Endothelial cell of umbilical vein (primary cell): ENCODE results near the gene PTPRK. TPM values are rescaled to one million over a fixed set of nuclear protein-coding genes. Genes with fewer than 3 reads are reported as not detected.

Experiments
- BruUV-seq: library from RNA; stranded (reverse); fragments of 400-500 nt; replicated peaks from 2 replicates; lab custom pipeline; 2021; lab: Mats Ljungman, UMichigan
- CTCF ChIA-PET: fragments of 300-600, 350-600 bp; sonication (Branson Sonifier 250); formaldehyde crosslinking; loops from one replicate; lab custom pipeline; 2021; ENCODE audit warnings: antibody characterized with exemption, inconsistent platforms; lab: Charles Lee
- POLR2A ChIA-PET: fragments of 300-600, 350-600 bp; sonication (Branson Sonifier 250); formaldehyde crosslinking; loops from one replicate; lab custom pipeline; 2021; ENCODE audit warnings: antibody characterized with exemption, inconsistent platforms; lab: Charles Lee
- DNase-seq: peaks from one replicate; pipeline ENCODE4 v3.0.0-alpha.2; 2011; ENCODE audit warnings: low read depth, low spot score
- FAIRE-seq: peaks from 2 replicates; lab custom pipeline; 2011; peaks lifted over from hg19 to GRCh38; lab: Jason Lieb, UNC
- H2AFZ ChIP-seq: 2 replicates; pipeline ENCODE4 v1.6.0; 2012; ENCODE audit warnings: low read depth, low read length, control low read depth, inconsistent platforms
- H3K27ac ChIP-seq: 2 replicates; pipeline ENCODE4 v1.5.1; 2011; ENCODE audit warnings: low read depth, mild to moderate bottlenecking, control low read depth, low read length, moderate library complexity; ENCODE audit not compliant: insufficient read depth
- H3K27me3 ChIP-seq, 2 experiments: 2 replicates each; pipeline versions ENCODE4 v1.6.0 to v1.6.1; 2011; ENCODE audit warnings: low read length in 2 of 2, mixed read lengths in 1 of 2; ENCODE audit not compliant: control insufficient read depth in 2 of 2, insufficient read depth in 2 of 2
- H3K36me3 ChIP-seq, 2 experiments: 2 replicates in 1 of 2; 3 replicates in 1 of 2; pipeline ENCODE4 v1.5.1; 2011; ENCODE audit warnings: low read length in 2 of 2, mild to moderate bottlenecking in 1 of 2, moderate library complexity in 1 of 2; ENCODE audit not compliant: control insufficient read depth in 2 of 2, insufficient read depth in 2 of 2; ENCODE audit errors: extremely low read depth in 1 of 2
- H3K4me1 ChIP-seq: 3 replicates; pipeline ENCODE4 v1.5.1; 2011; ENCODE audit warnings: mild to moderate bottlenecking, low read length; ENCODE audit not compliant: control insufficient read depth, insufficient read depth; ENCODE audit errors: extremely low read depth
- H3K4me2 ChIP-seq: 2 replicates; pipeline ENCODE4 v1.6.1; 2011; ENCODE audit warnings: low read length, control low read depth, mixed read lengths; ENCODE audit not compliant: insufficient read depth
- H3K4me3 ChIP-seq, 3 experiments: fragments of 200-600 bp in 1 of 3; sonication (generic), shearing (Covaris generic) in 1 of 3; replicated peaks in 1 of 3; 2 replicates each; pipeline ENCODE4 v1.5.1; 2011 to 2016; ENCODE audit warnings: control low read depth in 3 of 3, low read length in 3 of 3, mild to moderate bottlenecking in 2 of 3, inconsistent platforms in 1 of 3, low read depth in 1 of 3, moderate library complexity in 1 of 3; ENCODE audit not compliant: insufficient read depth in 1 of 3
- H3K79me2 ChIP-seq: 2 replicates; pipeline ENCODE4 v1.6.0; 2012; ENCODE audit warnings: low read length, inconsistent platforms; ENCODE audit not compliant: control insufficient read depth, insufficient read depth
- H3K9ac ChIP-seq: replicated peaks from 2 replicates; pipeline ENCODE3; 2011; ENCODE audit warnings: low read length, control low read depth; ENCODE audit not compliant: insufficient read depth; ENCODE audit errors: extremely low read depth
- H3K9me1 ChIP-seq: replicated peaks from 3 replicates; pipeline ENCODE4 v1.6.0; 2011; ENCODE audit warnings: mild to moderate bottlenecking, low read length; ENCODE audit not compliant: control insufficient read depth, insufficient read depth; ENCODE audit errors: extremely low read depth
- H3K9me3 ChIP-seq: replicated peaks from 2 replicates; pipeline ENCODE4 v1.5.1; 2012; ENCODE audit warnings: low read length, inconsistent platforms; ENCODE audit not compliant: control insufficient read depth, insufficient read depth
- H4K20me1 ChIP-seq: replicated peaks from 2 replicates; pipeline ENCODE3; 2011; ENCODE audit warnings: mild to moderate bottlenecking, low read length; ENCODE audit not compliant: control insufficient read depth, insufficient read depth; ENCODE audit errors: extremely low read depth
- CTCF ChIP-seq, 2 donors: IDR thresholded peaks; 1 replicate in 1 of 2; 2 replicates in 1 of 2; pipeline ENCODE4 v1.5.1; 2011; ENCODE audit warnings: low read length in 2 of 2, mild to moderate bottlenecking in 2 of 2, moderate library complexity in 2 of 2, control low read depth in 1 of 2, inconsistent platforms in 1 of 2, low read depth in 1 of 2; ENCODE audit not compliant: insufficient read depth in 1 of 2; ENCODE audit errors: extremely low read depth in 1 of 2
- EZH2 ChIP-seq: IDR thresholded peaks from 2 replicates; pipeline ENCODE4 v1.6.1; 2012; ENCODE audit warnings: borderline replicate concordance, low read depth, mild to moderate bottlenecking, moderate library complexity, low read length, inconsistent platforms; ENCODE audit not compliant: severe bottlenecking
- FOS ChIP-seq: IDR thresholded peaks from 2 replicates; pipeline ENCODE4 v1.6.1; 2011; ENCODE audit warnings: mild to moderate bottlenecking, low read length, moderate library complexity, borderline replicate concordance; ENCODE audit not compliant: insufficient read depth
- GATA2 ChIP-seq: IDR thresholded peaks from 2 replicates; pipeline ENCODE4 v1.7.0; 2011; ENCODE audit warnings: low read depth, mild to moderate bottlenecking, moderate library complexity, mixed read lengths, low read length; ENCODE audit not compliant: insufficient read length, insufficient read depth
- JUN ChIP-seq: IDR thresholded peaks from 2 replicates; pipeline ENCODE4 v1.6.1; 2011; ENCODE audit warnings: borderline replicate concordance, low read depth; ENCODE audit not compliant: insufficient read length, insufficient read depth
- MAX ChIP-seq: IDR thresholded peaks from 2 replicates; pipeline ENCODE4 v1.6.1; 2011; ENCODE audit not compliant: insufficient read depth, insufficient read length
- MYC ChIP-seq: IDR thresholded peaks from one replicate; pipeline ENCODE4 v1.6.1; 2011; ENCODE audit warnings: mild to moderate bottlenecking, low read depth, low read length
- POLR2A ChIP-seq: IDR thresholded peaks from 2 replicates; pipeline ENCODE4 v1.6.1; 2012; ENCODE audit warnings: low read depth, mild to moderate bottlenecking, control low read depth, low read length
- POLR2AphosphoS5 ChIP-seq: IDR thresholded peaks from 2 replicates; pipeline ENCODE4 v1.6.1; 2012; ENCODE audit warnings: low read depth, mild to moderate bottlenecking, control low read depth, low read length, moderate library complexity; ENCODE audit not compliant: insufficient read depth
- dilution Hi-C: fragments of 300-500 bp; cut with MboI; formaldehyde crosslinking; loops from one replicate; pipeline ENCODE4 v1.15.0; 2019; ENCODE audit warnings: low sequenced_read_pairs; ENCODE audit not compliant: extremely low pct_ligation_motif_present
- intact Hi-C: fragments of 100-400 bp; cut with micrococcal nuclease; formaldehyde crosslinking; loops from one replicate; pipeline ENCODE4 v1.10.0; 2022
- polyA plus RNA-seq, 4 experiments: library from polyadenylated mRNA; depleted of rRNA in 3 of 4; stranded (reverse) in 3 of 4; unstranded in 1 of 4; fragments of >200 nt; gene quantifications; 2 replicates each; pipeline versions ENCODE4 v1.2.1 to v1.2.3, GENCODE V29; 2011 to 2012; ENCODE audit warnings: missing spikeins in 1 of 4
- total RNA-seq: library from RNA; stranded (reverse); gene quantifications from 2 replicates; pipeline ENCODE4 v1.2.3, GENCODE V29; 2021

Gene PTPRK
- total and polyA plus RNA-seq, 2 donors (not counting 3 experiments of a cell fraction or from before 2014, with no cell fraction given) = 15.2 to 74.0 TPM

DNA sequence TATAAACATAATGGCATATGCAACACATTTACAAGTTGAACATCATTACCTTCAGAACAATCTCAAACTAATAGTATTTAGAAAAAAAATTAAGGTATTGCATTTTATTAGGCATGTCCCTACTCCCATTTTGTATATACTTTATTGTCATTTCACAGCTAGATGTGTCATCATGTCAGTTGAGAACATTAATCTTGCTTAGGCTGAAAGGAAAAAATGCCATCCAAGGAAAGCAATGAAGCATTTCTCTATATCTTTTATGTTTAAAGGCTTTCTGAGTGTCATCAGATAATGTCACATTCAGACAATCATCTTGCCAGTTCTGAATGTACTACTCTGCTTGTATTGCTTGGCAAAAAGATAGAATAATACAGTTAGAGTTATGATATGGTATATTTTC lies 390.7 kb downstream of the PTPRK start:
- H3K4me1 ChIP-seq = peaks cover 8% of the 10 kb centered on the region
- POLR2A ChIA-PET = no interaction called here
- H3K9me1 ChIP-seq = peaks cover under 1% of the 10 kb centered on the region
- FAIRE-seq (no peak), DNase-seq (no peak)
- no peaks in the 10 kb centered on the region for H3K27me3 ChIP-seq
- H3K9me3 ChIP-seq = no peaks in the 10 kb centered on the region
- H3K4me2 ChIP-seq = no peak overlapping the region
- no peak overlapping the region for H2AFZ ChIP-seq
- H3K4me3 ChIP-seq = no peak overlapping the region
- no peaks in the 10 kb centered on the region for H3K36me3 ChIP-seq
- H3K9ac ChIP-seq = no peak overlapping the region
- BruUV-seq = no TSS peak
- dilution Hi-C loops = no loop called here
- H3K79me2 ChIP-seq = no peaks in the 10 kb centered on the region
- H4K20me1 ChIP-seq = peaks cover 5% of the 10 kb centered on the region
- CTCF ChIA-PET = no interaction called here
- TF ChIP-seq EZH2 (no peak), JUN (no peak), MYC (no peak), MAX (no peak), FOS (no peak), GATA2 (no peak), CTCF (IDR thresholded peaks at IDR 0.05; ENCODE audit: extremely low read depth in 1 of 2, insufficient read depth in 1 of 2, low read depth in 1 of 2, low read length in 2 of 2) (no peak), POLR2AphosphoS5 (no peak), POLR2A (no peak)
- H3K27ac ChIP-seq = no peak overlapping the region
- intact Hi-C loops = no loop called here
